Fibroblast of mammary gland (primary cell): Measurements from ENCODE around the gene ZNF32.

Experiments used
- DNase-seq: peaks from one replicate; pipeline ENCODE4 v3.0.0-alpha.2; 2010; ENCODE audit warnings: low read depth
- H3K4me3 ChIP-seq: 2 replicates; pipeline ENCODE4 v1.5.1; 2011; ENCODE audit warnings: low read depth, mild to moderate bottlenecking, low read length, moderate library complexity; ENCODE audit not compliant: control insufficient read depth
- CTCF ChIP-seq: conservative IDR thresholded peaks from 2 replicates; pipeline ENCODE4 v1.5.1; 2011; ENCODE audit warnings: low read depth, low read length, inconsistent platforms; ENCODE audit not compliant: control insufficient read depth, insufficient read depth

The ZNF32 gene

GRCh38 chr10:43682956-43683355, 34.3 kb upstream of the ZNF32 start:
- peak; percentile 58 for DNase-seq
- H3K4me3 ChIP-seq, result no peak overlapping the region
- TF ChIP-seq CTCF, result no peak

- no peak overlapping the region for H3K4me3 ChIP-seq
- no peak for DNase-seq
- no peak for TF ChIP-seq CTCF
Measured at GRCh38 chr10:43681721-43682120, 33.0 kb upstream of the ZNF32 start.

- DNase-seq, result no peak
- no peak overlapping the region for H3K4me3 ChIP-seq
- TF ChIP-seq CTCF, result no peak
Measured at GRCh38 chr10:43681220-43681619, 32.5 kb upstream of the ZNF32 start.

- H3K4me3 ChIP-seq, result no peak overlapping the region
- no peak for TF ChIP-seq CTCF
- DNase-seq, result peak; percentile 57
Measured at GRCh38 chr10:43680035-43680434, 31.4 kb upstream of the ZNF32 start.

GRCh38 chr10:43679509-43679908, 30.8 kb upstream of the ZNF32 start:
- no peak for TF ChIP-seq CTCF
- no peak overlapping the region for H3K4me3 ChIP-seq
- no peak for DNase-seq

GRCh38 chr10:43678654-43679053, 30.0 kb upstream of the ZNF32 start:
- H3K4me3 ChIP-seq, result no peak overlapping the region
- DNase-seq, result no peak
- TF ChIP-seq CTCF, result no peak

GRCh38 chr10:43676901-43677300, 28.2 kb upstream of the ZNF32 start:
- no peak for TF ChIP-seq CTCF
- H3K4me3 ChIP-seq, result no peak overlapping the region
- DNase-seq, result no peak
